Gastroesophageal sphincter (tissue), 4 donors: ENCODE results near the gene SH3BGR. TPM values are rescaled to one million over a fixed set of nuclear protein-coding genes. Genes with fewer than 3 reads are reported as not detected.

Source experiments
- ATAC-seq: fragments of 150-250 bp; one replicate; pipeline ENCODE4 v1.9.1; 2016; ENCODE audit warnings: mild to moderate bottlenecking, moderate library complexity
- H3K27ac ChIP-seq, 4 donors: fragments of 200-600 bp; sonication (generic) in 3 of 4; 1 replicate in 3 of 4; 2 replicates in 1 of 4; pipeline ENCODE4 v1.5.1; 2016 to 2019
- H3K27me3 ChIP-seq: fragments of 200-600 bp; sonication (generic); one replicate; pipeline ENCODE4 v1.5.1; 2019
- H3K36me3 ChIP-seq, 2 donors: fragments of 200-600 bp; sonication (generic); one replicate each; pipeline ENCODE4 v1.5.1; 2019; ENCODE audit warnings: control low read depth in 1 of 2
- H3K4me1 ChIP-seq, 3 donors: fragments of 200-600 bp; sonication (generic); 1 replicate in 2 of 3; 2 replicates in 1 of 3; pipeline ENCODE4 v1.5.1; 2016 to 2019; ENCODE audit warnings: control low read depth in 2 of 3
- H3K4me3 ChIP-seq, 2 donors: fragments of 200-600 bp; sonication (generic); one replicate each; pipeline ENCODE4 v1.5.1; 2019; ENCODE audit warnings: mild to moderate bottlenecking in 1 of 2, moderate library complexity in 1 of 2
- H3K9me3 ChIP-seq, 3 donors: fragments of 200-600 bp; sonication (generic); one replicate each; pipeline ENCODE4 v1.5.1; 2017 to 2019; ENCODE audit warnings: control low read depth in 2 of 3
- EP300 ChIP-seq: sonication (generic); formaldehyde crosslinking; IDR thresholded peaks from one replicate; pipeline ENCODE4 v1.6.1; 2017; ENCODE audit warnings: antibody characterized with exemption, mild to moderate bottlenecking
- POLR2A ChIP-seq, 2 donors: fragments of 450-650 bp; IDR thresholded peaks; one replicate each; pipeline ENCODE4 v1.6.1; 2017; ENCODE audit warnings: antibody characterized with exemption in 2 of 2, mild to moderate bottlenecking in 2 of 2, moderate library complexity in 1 of 2
- POLR2AphosphoS5 ChIP-seq: sonication (generic); formaldehyde crosslinking; IDR thresholded peaks from one replicate; pipeline ENCODE4 v1.6.1; 2017; ENCODE audit warnings: antibody characterized with exemption
- WGBS, 2 donors: methylation state at CpG; one replicate each; pipeline ENCODE4 v1.1.5; 2018; ENCODE audit warnings: low coverage in 1 of 2; 5-methylcytosine and 5-hydroxymethylcytosine counted together
- total RNA-seq, 4 donors: library from RNA; depleted of rRNA; stranded (reverse); fragments of >200 nt; gene quantifications; one replicate each; pipeline ENCODE4 v1.1.0, GENCODE V29; 2016
- TF ChIP-seq, protein P1 (sequence below), 4 experiments: fragments of 200-600 bp in 2 of 4; fragments of 450-650 bp in 2 of 4; sonication (generic) in 1 of 4; IDR thresholded peaks; one replicate each; pipeline ENCODE4 v1.5.1; 2017 to 2019; ENCODE audit warnings: antibody characterized with exemption in 4 of 4, mild to moderate bottlenecking in 2 of 4, moderate library complexity in 2 of 4

Gene SH3BGR
- total RNA-seq, 4 donors from 2014 or later = 5.9 to 39.7 (median 30.5) TPM

DNA sequence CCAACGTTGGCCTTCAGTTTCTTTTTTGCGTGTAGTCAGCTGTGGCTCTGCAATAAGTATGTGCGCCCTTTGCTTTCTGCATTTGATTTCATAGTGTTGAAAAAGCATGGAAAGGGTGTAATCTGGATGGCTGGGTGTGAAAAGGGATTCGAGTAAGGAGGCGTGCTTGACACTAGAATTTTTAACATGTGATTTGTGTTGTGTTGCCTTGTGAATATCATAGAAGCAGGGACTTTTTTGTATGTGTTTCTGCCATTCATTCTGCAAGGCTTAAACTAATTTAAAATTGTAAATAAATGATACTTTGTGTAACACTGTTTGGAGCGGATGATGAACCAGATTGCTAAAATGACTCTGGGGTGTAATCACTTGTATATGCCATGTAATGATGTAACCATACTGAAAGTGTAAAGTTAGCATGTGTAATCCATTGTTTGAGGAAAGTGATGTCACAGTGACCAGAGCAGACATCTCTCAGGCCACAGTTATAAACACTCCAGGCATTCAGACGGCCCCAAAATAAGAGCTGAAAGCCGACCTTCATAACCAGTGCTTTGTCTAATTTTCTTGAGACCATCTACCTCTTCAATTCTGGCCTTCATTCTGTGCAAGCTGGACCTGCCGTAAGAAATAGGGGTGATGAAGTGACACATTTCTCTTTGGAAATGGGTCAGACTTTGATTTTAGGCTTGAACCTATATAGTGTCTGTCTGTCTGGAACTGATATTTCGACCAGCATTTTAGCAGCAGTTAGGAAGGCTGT, 618 bp downstream of the SH3BGR start:
- peak; percentile 61 for ATAC-seq
- 32 to 59% methylated on average over 8 to 10 of the region's 10 CpGs for WGBS, 2 donors
- Histone ChIP-seq H3K36me3 (no peaks in the 10 kb centered on the region), H3K4me1 (peaks cover 0 to 32% (median 0%) of the 10 kb centered on the region in 3 donors), H3K9me3 (no peaks in the 10 kb centered on the region), H3K27ac (peak overlapping the region; percentile 74 to 86 (median 84)), H3K4me3 (peak overlapping the region; percentile 23 to 48), H3K27me3 (no peaks in the 10 kb centered on the region)
- TF ChIP-seq, protein P1, sequence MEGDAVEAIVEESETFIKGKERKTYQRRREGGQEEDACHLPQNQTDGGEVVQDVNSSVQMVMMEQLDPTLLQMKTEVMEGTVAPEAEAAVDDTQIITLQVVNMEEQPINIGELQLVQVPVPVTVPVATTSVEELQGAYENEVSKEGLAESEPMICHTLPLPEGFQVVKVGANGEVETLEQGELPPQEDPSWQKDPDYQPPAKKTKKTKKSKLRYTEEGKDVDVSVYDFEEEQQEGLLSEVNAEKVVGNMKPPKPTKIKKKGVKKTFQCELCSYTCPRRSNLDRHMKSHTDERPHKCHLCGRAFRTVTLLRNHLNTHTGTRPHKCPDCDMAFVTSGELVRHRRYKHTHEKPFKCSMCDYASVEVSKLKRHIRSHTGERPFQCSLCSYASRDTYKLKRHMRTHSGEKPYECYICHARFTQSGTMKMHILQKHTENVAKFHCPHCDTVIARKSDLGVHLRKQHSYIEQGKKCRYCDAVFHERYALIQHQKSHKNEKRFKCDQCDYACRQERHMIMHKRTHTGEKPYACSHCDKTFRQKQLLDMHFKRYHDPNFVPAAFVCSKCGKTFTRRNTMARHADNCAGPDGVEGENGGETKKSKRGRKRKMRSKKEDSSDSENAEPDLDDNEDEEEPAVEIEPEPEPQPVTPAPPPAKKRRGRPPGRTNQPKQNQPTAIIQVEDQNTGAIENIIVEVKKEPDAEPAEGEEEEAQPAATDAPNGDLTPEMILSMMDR (IDR thresholded peaks at IDR 0.05) = no peak
- no peak for TF ChIP-seq EP300
- no peak for TF ChIP-seq POLR2A (IDR thresholded peaks at IDR 0.05)
- peak; percentile 50 for TF ChIP-seq POLR2AphosphoS5

DNA sequence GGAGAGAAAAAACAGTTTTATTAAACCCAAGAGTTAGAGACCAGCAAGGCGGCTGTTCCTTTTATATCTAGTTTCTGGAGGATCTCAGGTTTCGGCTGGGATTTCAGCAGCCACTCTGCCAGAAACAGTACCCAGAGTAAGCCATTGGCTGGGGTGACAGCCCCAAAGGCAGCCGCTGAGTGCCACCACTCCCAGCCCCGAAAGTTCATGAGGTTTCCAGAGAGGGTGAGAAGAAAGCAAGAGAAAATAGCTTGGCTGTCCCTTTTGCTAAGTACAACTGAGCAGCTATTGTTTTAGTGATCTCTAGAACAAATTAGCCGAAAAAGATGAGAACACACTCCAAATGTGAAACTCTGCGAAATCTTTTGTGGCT, 1.2 kb downstream of the SH3BGR start:
- Histone ChIP-seq H3K27ac (peak overlapping the region; percentile 74 to 86 (median 84)), H3K4me3 (peak overlapping the region; percentile 23 to 48), H3K4me1 (peaks cover 0 to 32% (median 0%) of the 10 kb centered on the region in 3 donors), H3K9me3 (no peaks in the 10 kb centered on the region), H3K27me3 (no peaks in the 10 kb centered on the region), H3K36me3 (no peaks in the 10 kb centered on the region)
- 77 to 83% methylated on average over 3 to 6 of the region's 6 CpGs for WGBS, 2 donors
- no peak for ATAC-seq
- TF ChIP-seq EP300 = no peak
- TF ChIP-seq POLR2AphosphoS5 = no peak
- TF ChIP-seq, protein P1 (IDR thresholded peaks at IDR 0.05) = no peak
- TF ChIP-seq POLR2A (IDR thresholded peaks at IDR 0.05) = no peak

DNA sequence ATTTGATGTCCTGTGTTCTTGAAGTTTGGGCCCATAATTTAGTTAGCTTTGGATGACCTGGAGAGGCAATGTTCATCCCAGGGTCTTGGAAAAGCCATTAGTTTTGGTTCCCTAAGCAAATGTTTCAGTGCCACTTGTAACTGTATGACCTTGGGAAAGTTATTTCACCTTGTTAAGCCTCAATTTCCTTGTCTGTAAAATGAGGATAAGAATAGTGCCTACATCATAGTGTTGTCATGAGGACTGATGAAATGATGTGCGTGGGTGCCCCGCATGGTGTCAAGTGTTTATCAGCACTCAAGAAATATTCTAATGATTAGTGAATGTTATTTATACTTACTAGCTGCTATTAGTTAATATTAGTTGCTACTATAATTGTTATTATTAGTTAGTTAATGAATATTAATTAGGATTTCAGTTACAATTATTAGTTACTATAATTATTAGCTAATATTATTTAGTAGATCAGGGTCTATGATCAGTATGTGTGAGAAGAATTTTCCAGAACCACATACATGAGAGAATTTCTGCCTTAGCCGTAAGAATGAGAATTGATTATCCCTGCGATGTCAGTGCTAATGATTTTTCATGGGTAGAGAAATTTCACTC, 1.9 kb downstream of the SH3BGR start:
- TF ChIP-seq EP300 = no peak
- TF ChIP-seq POLR2A (IDR thresholded peaks at IDR 0.05) = no peak
- TF ChIP-seq, protein P1 (IDR thresholded peaks at IDR 0.05) = no peak
- no peak for TF ChIP-seq POLR2AphosphoS5
- no peaks in the 10 kb centered on the region for H3K36me3 ChIP-seq
- no peaks in the 10 kb centered on the region for H3K27me3 ChIP-seq
- WGBS, 2 donors = 77 to 87% methylated on average over 4 of the region's 4 CpGs
- H3K27ac ChIP-seq = peak overlapping the region; percentile 74 to 86 (median 84)
- ATAC-seq = no peak
- peaks cover 0 to 32% (median 0%) of the 10 kb centered on the region in 3 donors for H3K4me1 ChIP-seq
- no peaks in the 10 kb centered on the region for H3K9me3 ChIP-seq
- H3K4me3 ChIP-seq = peak overlapping the region; percentile 23 to 48

DNA sequence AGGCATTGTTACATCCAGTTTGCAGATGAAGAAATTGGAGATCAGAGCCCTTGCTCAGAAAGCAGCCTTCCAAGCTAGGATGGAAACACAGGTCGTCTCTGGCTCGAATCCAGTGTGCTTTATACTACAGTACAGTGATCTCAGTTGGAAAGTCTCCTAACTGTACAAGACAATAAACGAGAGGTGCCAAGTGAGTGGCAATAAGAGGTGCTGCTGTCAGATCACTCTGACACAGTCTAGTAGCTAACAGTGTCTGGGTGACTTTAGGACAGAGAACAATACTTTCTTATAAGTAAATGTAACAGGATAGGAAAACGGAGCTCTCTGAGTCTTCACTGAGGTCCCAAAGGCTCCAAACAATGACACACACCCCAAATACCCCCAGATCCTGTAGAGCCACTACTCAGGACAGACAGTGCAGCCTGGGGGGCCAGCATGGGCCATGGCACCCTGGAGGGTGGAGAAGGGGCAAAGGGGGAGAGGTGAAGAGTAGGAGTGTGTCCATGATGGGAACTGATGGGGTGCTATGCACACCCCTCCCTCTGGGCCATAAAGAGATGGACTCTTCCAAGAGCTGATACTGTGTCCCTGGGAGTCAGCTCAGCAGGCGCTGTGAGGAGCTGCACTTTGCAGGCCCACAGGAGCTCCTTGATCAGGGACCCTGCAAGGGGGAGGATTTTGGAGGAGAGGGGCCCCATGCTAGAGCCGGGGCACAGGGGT, 3.3 kb downstream of the SH3BGR start:
- WGBS, 2 donors = 67 to 80% methylated on average over 2 to 4 of the region's 6 CpGs
- no peaks in the 10 kb centered on the region for H3K9me3 ChIP-seq
- no peaks in the 10 kb centered on the region for H3K36me3 ChIP-seq
- H3K27ac ChIP-seq = peak overlapping the region in 2 of 4 donors; percentile 84 to 85
- no peak for ATAC-seq
- TF ChIP-seq POLR2A (IDR thresholded peaks at IDR 0.05) (no peak), POLR2AphosphoS5 (no peak), EP300 (no peak)
- TF ChIP-seq, protein P1 (IDR thresholded peaks at IDR 0.05) = no peak
- H3K4me1 ChIP-seq = peaks cover 0 to 32% (median 0%) of the 10 kb centered on the region in 3 donors
- no peaks in the 10 kb centered on the region for H3K27me3 ChIP-seq
- no peak overlapping the region for H3K4me3 ChIP-seq
